Measurements from ENCODE around the gene SMIM28.

SMIM28 gene

GRCh38 chr6:138345565-138346285 lies 32.0 kb upstream of the SMIM28 start:
- Histone ChIP-seq H3K36me3 (ENCODE audit: insufficient read depth, low read length) (no peaks in the 10 kb centered on the region), H3F3A (ENCODE audit: low read depth) (no peaks in the 10 kb centered on the region), H3K9ac (ENCODE audit: low read depth, low read length, poor library complexity, severe bottlenecking) (no peak overlapping the region), H3K9me3 (ENCODE audit: insufficient read depth, low read depth, low read length) (no peaks in the 10 kb centered on the region), H3K79me2 (ENCODE audit: insufficient read depth, low read length) (no peaks in the 10 kb centered on the region), H4K20me1 (ENCODE audit: insufficient read depth, low read length, poor library complexity, severe bottlenecking) (no peaks in the 10 kb centered on the region), H2AFZ (ENCODE audit: low read length) (no peak overlapping the region), H3K9me2 (replicated peaks; ENCODE audit: low read depth, low read length) (no peaks in the 10 kb centered on the region), H3K4me1 (ENCODE audit: insufficient read depth, low read length, poor library complexity, severe bottlenecking) (no peaks in the 10 kb centered on the region), H3K4me3 (ENCODE audit: low read length, poor library complexity, severe bottlenecking) (no peak overlapping the region), H3K4me2 (ENCODE audit: low read depth, low read length, poor library complexity, severe bottlenecking) (no peak overlapping the region), H3K27me3 (ENCODE audit: insufficient read depth, low read length, poor library complexity, severe bottlenecking) (peaks cover 9% of the 10 kb centered on the region)
- TF ChIP-seq CTCF (conservative IDR thresholded peaks at IDR 0.05; ENCODE audit: low read length) (no peak), EZH2phosphoT487 (IDR thresholded peaks at IDR 0.05; ENCODE audit: borderline replicate concordance) (no peak)

- Histone ChIP-seq H3K4me1 (ENCODE audit: insufficient read depth, low read length, poor library complexity, severe bottlenecking) (no peaks in the 10 kb centered on the region), H3K27me3 (ENCODE audit: insufficient read depth, low read length, poor library complexity, severe bottlenecking) (peaks cover 9% of the 10 kb centered on the region), H3K9me3 (ENCODE audit: insufficient read depth, low read depth, low read length) (no peaks in the 10 kb centered on the region), H3K9ac (ENCODE audit: low read depth, low read length, poor library complexity, severe bottlenecking) (no peak overlapping the region), H3K4me3 (ENCODE audit: low read length, poor library complexity, severe bottlenecking) (no peak overlapping the region), H3K79me2 (ENCODE audit: insufficient read depth, low read length) (no peaks in the 10 kb centered on the region), H4K20me1 (ENCODE audit: insufficient read depth, low read length, poor library complexity, severe bottlenecking) (no peaks in the 10 kb centered on the region), H3K36me3 (ENCODE audit: insufficient read depth, low read length) (no peaks in the 10 kb centered on the region), H3K9me2 (replicated peaks; ENCODE audit: low read depth, low read length) (no peaks in the 10 kb centered on the region), H2AFZ (ENCODE audit: low read length) (no peak overlapping the region), H3K4me2 (ENCODE audit: low read depth, low read length, poor library complexity, severe bottlenecking) (no peak overlapping the region), H3F3A (ENCODE audit: low read depth) (no peaks in the 10 kb centered on the region)
- TF ChIP-seq CTCF (conservative IDR thresholded peaks at IDR 0.05; ENCODE audit: low read length) (no peak), EZH2phosphoT487 (IDR thresholded peaks at IDR 0.05; ENCODE audit: borderline replicate concordance) (no peak)
These were observed 31.2 kb upstream of the SMIM28 start for GRCh38 chr6:138346302-138347195.

- H2AFZ ChIP-seq (ENCODE audit: low read length): no peak overlapping the region
- H3K9me2 ChIP-seq (replicated peaks; ENCODE audit: low read depth, low read length): no peaks in the 10 kb centered on the region
- no peak overlapping the region for H3K4me3 ChIP-seq (ENCODE audit: low read length, poor library complexity, severe bottlenecking)
- no peaks in the 10 kb centered on the region for H3K27me3 ChIP-seq (ENCODE audit: insufficient read depth, low read length, poor library complexity, severe bottlenecking)
- H3K9ac ChIP-seq (ENCODE audit: low read depth, low read length, poor library complexity, severe bottlenecking): no peak overlapping the region
- no peaks in the 10 kb centered on the region for H3F3A ChIP-seq (ENCODE audit: low read depth)
- no peaks in the 10 kb centered on the region for H3K4me1 ChIP-seq (ENCODE audit: insufficient read depth, low read length, poor library complexity, severe bottlenecking)
- H4K20me1 ChIP-seq (ENCODE audit: insufficient read depth, low read length, poor library complexity, severe bottlenecking): no peaks in the 10 kb centered on the region
- H3K79me2 ChIP-seq (ENCODE audit: insufficient read depth, low read length): no peaks in the 10 kb centered on the region
- no peak overlapping the region for H3K4me2 ChIP-seq (ENCODE audit: low read depth, low read length, poor library complexity, severe bottlenecking)
- no peaks in the 10 kb centered on the region for H3K36me3 ChIP-seq (ENCODE audit: insufficient read depth, low read length)
- no peak for TF ChIP-seq CTCF (conservative IDR thresholded peaks at IDR 0.05; ENCODE audit: low read length)
- TF ChIP-seq EZH2phosphoT487 (IDR thresholded peaks at IDR 0.05; ENCODE audit: borderline replicate concordance): no peak
- H3K9me3 ChIP-seq (ENCODE audit: insufficient read depth, low read depth, low read length): no peaks in the 10 kb centered on the region
These were observed 29.8 kb upstream of the SMIM28 start for GRCh38 chr6:138347864-138348263.

Data from Loucy (cell line).